ENCODE results near the gene ALPI.
A peak's percentile ranks its signal among the peaks of the same experiment; 100 is the strongest.
"Not testable (repeated sequence)": the region's sequence is repeated elsewhere in the genome, so short reads cannot be mapped to it uniquely, and the experiment has no call there.

ALPI gene

GRCh38 chr2:232421189-232421785, 34.7 kb upstream of the ALPI start:
- DNase-seq, result no peak

GRCh38 chr2:232422051-232422450, 33.9 kb upstream of the ALPI start:
- DNase-seq, result no peak

DNA sequence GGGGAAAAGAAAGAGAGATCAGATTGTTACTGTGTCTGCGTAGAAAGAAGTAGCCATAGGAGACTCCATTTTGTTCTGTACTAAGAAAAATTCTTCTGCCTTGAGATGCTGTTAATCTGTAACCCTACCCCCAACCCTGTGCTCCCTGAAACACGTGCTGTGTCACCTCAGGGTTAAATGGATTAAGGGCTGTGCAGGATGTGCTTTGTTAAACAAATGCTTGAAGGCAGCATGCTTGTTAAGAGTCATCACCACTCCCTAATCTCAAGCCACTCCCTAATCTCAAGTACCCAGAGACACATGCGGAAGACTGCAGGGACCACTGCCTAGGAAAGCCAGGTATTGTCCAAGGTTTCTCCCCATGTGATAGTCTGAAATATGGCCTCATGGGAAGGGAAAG, 33.0 kb upstream of the ALPI start:
- not testable (repeated sequence) for DNase-seq

- DNase-seq, result not testable (repeated sequence)
Measured at GRCh38 chr2:232423407-232423806, 32.5 kb upstream of the ALPI start.

DNA sequence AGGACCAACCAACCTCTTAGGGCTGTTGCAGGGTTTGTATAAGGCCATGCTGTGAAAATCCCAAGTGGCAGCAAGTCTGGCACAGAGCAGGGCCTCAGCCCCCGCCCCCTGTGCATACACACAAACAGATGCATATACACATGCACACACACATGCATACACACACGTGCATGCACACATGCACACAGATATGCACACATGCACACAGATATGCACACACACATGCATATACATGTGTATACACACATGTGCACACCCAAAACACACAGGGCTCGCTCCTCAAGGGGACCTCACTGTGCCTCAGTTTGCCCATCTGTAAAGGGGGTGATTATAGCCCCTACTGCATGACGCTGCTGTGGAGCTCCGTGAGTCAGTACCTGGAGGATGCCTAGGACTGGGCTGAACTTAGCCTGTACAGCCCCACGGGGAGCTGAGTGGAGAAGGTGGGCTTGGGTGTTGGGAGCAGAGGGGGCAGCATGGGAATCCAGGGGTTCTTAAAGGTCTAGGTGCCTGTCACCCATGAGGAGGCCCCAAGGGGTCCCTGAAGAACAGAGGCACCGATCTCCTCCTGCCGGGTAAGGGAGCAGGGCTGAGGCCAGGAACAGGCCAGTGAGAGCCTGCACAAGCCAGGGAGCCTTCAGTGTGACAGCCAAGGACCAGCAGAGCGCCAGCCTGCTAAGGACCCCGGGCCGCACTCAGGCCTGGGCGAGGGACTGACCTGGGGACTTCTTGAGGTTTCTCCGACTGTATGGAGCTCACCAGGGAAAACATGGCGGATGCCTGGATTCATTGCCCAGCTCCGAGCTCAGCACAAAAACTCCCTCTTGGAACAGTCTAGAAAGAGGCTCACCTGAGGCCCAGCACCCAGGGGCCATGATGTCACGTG, 24.0 kb upstream of the ALPI start:
- no peak for DNase-seq

GRCh38 chr2:232432598-232433184, 23.3 kb upstream of the ALPI start:
- no peak for DNase-seq

DNA sequence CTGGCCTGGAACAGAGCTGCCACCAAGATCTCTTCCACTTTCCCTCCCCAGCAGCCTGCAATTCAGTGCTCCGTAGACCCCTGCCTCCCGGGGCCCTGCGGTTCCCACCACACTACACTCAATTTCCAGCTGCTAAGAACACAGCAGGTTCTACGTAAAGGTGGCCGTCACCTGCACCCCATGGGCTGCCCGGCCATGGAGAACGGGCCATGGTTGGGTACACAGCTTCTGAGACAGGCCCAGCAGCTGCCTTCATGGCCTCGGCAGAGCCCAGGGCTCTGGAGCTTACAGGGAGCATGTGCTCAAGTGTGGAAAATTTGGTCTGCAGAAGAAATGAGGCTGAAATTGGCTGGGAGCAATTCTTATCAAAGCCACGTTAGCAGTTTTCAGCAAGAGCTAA, 22.3 kb upstream of the ALPI start:
- not testable (repeated sequence) for DNase-seq

DNA sequence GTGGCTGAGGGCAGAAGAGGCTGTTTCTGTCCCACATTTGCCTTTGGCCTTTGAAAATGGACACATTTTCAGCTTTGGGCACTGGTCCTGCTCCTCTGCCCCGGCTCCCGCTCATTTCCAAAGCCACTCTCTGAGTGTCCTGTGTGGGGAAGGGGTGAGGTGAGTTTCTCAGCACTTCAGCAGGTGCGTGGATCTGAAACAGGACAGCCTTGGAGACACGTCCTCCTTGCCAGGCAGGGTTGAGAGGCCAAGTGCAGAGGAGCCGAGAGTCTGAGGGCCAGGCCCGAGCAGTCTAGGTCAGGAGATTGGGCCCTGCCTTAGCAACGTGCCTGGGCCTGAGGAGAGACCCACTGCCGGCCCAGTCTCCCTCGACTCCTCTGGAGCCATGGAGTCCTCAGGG, 21.9 kb upstream of the ALPI start:
- DNase-seq, result no peak

GRCh38 chr2:232434563-232435374, 21.2 kb upstream of the ALPI start:
- no peak for DNase-seq

- DNase-seq, result no peak
Measured at GRCh38 chr2:232435375-232435648, 20.6 kb upstream of the ALPI start.

- DNase-seq, result no peak
Measured at GRCh38 chr2:232435805-232436204, 20.1 kb upstream of the ALPI start.

GRCh38 chr2:232436381-232437194, 19.4 kb upstream of the ALPI start:
- DNase-seq, result no peak

DNA sequence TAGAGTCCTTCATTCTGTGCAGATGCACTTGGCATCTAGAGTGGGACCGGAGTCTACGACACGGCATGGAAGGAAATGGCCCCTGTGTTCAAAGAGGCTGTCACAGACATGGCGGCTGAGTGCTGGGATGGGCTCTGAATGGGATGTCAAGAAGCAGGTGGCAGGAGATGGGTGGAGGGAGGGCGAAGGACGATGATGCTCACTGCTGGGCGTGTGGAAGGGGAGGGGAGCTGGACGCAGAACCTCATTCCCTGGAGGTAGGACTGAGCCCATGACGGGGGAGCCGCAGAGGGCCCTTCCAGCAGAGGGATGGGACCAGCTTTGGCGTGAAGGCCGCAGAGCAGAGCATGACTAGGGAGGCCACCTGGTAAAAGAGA, 18.8 kb upstream of the ALPI start:
- peak; percentile 26 for DNase-seq

DNA sequence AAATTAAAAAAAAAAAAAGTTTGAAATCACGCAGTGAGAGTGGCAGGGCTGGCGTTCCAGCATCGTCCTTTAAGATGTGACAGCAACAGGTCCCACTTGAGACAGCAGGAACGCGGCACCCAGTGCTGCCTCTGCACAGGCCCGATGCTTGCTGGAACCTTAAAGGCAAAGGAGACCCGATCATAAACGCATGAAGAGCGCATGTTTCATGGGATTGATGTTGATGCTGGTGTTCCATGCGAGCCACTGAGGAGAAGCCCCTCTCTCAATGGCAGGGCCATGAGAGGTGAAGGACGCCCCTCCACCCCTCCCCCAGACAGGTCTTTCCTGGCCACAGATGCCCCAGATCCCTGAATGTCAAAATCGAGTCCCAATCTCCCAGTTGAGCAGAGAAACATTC, 17.9 kb upstream of the ALPI start:
- DNase-seq, result no peak

DNA sequence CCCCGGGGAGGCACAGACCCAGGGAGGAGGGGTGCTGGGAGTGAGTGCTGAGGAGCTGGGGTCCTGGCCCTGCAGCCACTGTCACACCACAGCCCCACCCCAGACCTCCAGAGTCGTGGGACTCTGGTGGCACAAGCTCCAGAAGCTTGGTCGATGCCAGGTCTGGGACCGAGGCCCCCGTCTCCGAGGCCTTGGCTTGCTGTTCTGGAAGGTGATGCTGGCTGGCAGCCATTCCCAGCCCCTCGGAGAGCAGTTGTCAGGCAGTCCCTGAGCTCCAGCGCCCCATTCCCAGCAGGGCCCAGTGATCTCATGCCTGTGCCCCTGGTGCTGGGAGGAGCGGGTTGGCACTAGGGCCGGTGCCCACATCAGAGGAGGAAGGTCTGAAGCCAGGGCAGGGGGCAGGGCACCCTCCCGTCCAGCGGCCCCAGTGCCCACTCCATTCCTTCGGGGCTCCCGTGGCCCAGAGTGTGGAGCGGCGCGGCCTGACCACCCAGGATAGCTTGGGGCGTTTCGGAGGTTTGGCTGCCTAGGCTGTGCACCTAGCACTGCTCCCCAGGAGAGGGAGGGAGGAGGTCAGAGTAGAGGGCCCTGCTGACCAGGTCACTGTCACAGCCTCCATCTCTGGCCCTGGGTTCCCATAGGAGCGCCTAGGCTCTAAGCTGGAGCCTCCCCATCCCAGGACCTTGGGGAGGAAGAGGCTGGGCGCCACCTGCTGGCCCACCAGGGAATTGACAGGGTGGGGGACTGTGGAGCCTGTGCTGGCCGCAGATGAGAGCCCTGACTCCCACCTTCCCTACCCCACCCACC, 16.8 kb upstream of the ALPI start:
- DNase-seq, result no peak

GRCh38 chr2:232439758-232440135, 16.2 kb upstream of the ALPI start:
- no peak for DNase-seq

GRCh38 chr2:232440220-232441018, 15.5 kb upstream of the ALPI start:
- DNase-seq, result peak; percentile 93

DNA sequence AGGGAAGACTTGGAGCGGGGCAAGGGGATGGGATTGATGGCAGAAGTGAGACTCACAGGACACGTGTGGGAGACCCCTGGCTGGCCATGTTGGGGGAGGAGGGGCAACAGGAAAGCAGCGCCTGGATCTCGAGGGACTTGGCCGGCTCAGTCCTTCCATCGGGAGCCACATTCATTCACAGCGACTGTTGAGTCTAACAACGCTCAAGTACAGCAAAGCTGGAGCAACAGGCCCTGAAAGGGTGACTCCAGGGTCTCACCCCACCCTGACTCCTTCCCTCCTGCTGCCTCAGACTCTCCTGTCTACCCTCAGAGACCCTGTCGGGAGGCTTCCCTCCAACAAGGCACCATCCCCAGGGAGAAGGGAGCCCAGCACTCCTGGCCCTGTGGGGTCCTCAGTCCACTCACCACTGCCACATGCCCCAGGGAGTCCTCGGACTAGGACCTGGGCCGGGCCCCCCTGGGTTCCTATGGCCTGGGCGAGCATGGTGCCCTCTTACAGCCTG, 14.8 kb upstream of the ALPI start:
- DNase-seq, result no peak

DNA sequence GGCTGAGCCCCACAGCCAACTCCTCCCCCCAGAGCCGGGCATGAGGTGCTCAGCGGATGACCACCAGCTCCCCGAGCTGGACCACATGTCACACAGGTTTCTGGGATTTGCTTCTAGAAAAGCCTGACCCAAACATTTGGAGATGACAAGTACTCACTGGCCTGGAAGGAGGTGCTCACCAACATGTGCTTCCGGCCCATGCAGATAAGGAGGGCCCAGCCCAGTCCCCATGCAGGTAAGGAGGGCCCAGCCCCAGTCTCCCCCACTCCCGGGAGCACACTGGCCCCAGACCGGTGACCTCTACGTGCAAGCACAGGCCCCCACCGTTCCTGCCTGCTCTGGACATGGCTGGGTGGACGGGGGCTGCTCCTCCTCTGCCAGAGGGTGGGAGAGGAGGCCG, 14.0 kb upstream of the ALPI start:
- not testable (repeated sequence) for DNase-seq

- not testable (repeated sequence) for DNase-seq
Measured at GRCh38 chr2:232442431-232442830, 13.5 kb upstream of the ALPI start.

DNA sequence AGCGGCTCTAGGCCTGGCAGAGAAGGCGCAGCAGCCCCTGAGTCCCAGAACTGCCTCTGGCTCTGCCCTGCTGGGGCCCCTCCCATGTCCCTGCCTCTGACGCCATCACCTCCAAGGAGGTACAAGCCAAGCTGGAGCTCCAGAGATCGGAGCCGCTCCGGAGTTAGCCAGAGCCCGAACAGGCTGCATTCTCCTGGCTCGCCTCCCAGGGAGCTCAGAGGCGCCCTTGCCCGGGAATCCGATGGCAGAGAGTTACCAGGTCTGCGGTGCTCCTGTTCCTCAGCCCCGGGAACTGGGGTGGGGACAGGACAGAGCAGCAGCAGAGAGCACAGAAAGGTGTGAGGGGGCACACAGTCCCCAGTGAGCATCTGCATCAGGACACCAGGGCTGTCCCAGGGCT, 12.9 kb upstream of the ALPI start:
- DNase-seq, result not testable (repeated sequence)
